Measurements from ENCODE around the gene EXOC6.
"Not testable (repeated sequence)": the region's sequence is repeated elsewhere in the genome, so short reads cannot be mapped to it uniquely, and the experiment has no call there.

Gene EXOC6

GRCh38 chr10:92952573-92952972 lies 104.3 kb downstream of the EXOC6 start:
- DNase-seq = not testable (repeated sequence)

- no peak for DNase-seq
Observed at GRCh38 chr10:92957223-92958010, 109.1 kb downstream of the EXOC6 start.

GRCh38 chr10:92961638-92962037 lies 113.3 kb downstream of the EXOC6 start:
- DNase-seq = no peak

- peak; percentile 64 for DNase-seq
Observed at GRCh38 chr10:92965314-92965713, 117.0 kb downstream of the EXOC6 start.

GRCh38 chr10:92967641-92968040 lies 119.3 kb downstream of the EXOC6 start:
- DNase-seq = no peak

GRCh38 chr10:92969151-92969550 lies 120.8 kb downstream of the EXOC6 start:
- peak; percentile 51 for DNase-seq

- peak; percentile 86 for DNase-seq
Observed at GRCh38 chr10:92970301-92971070, 122.2 kb downstream of the EXOC6 start.

GRCh38 chr10:92972066-92972870 lies 123.9 kb downstream of the EXOC6 start:
- DNase-seq = peak; percentile 80

- DNase-seq = no peak
Observed at GRCh38 chr10:92972886-92973285, 124.6 kb downstream of the EXOC6 start.

GRCh38 chr10:92976278-92976677 lies 128.0 kb downstream of the EXOC6 start:
- DNase-seq = not testable (repeated sequence)

GRCh38 chr10:92989250-92989649 lies 140.9 kb downstream of the EXOC6 start:
- DNase-seq = no peak

- DNase-seq = peak; percentile 31
Observed at GRCh38 chr10:92990615-92991014, 142.3 kb downstream of the EXOC6 start.

- DNase-seq = no peak
Observed at GRCh38 chr10:92991513-92991912, 143.2 kb downstream of the EXOC6 start.

GRCh38 chr10:92993699-92994272 lies 145.5 kb downstream of the EXOC6 start:
- no peak for DNase-seq

- DNase-seq = no peak
Observed at GRCh38 chr10:92995509-92995908, 147.2 kb downstream of the EXOC6 start.

- DNase-seq = peak; percentile 45
Observed at GRCh38 chr10:92997620-92998019, 149.3 kb downstream of the EXOC6 start.

GRCh38 chr10:92999191-92999590 lies 150.9 kb downstream of the EXOC6 start:
- DNase-seq = peak; percentile 34

- DNase-seq = peak; percentile 69
Observed at GRCh38 chr10:93006435-93007039, 158.2 kb downstream of the EXOC6 start.

- DNase-seq = no peak
Observed at GRCh38 chr10:93015722-93016121, 167.4 kb downstream of the EXOC6 start.

- DNase-seq = no peak
Observed at GRCh38 chr10:93023013-93023650, 174.8 kb downstream of the EXOC6 start.

- no peak for DNase-seq
Observed at GRCh38 chr10:93026072-93026471, 177.8 kb downstream of the EXOC6 start.

- DNase-seq = no peak
Observed at GRCh38 chr10:93027508-93027907, 179.2 kb downstream of the EXOC6 start.

Measured in fibroblast of skin of scalp (primary cell).